Loucy (cell line): ENCODE results near the gene RNF168.
A peak's percentile ranks its signal among the peaks of the same experiment; 100 is the strongest.
"Not testable (repeated sequence)": the region's sequence is repeated elsewhere in the genome, so short reads cannot be mapped to it uniquely, and the experiment has no call there.

ENCODE experiments used
- H2AFZ ChIP-seq: fragments of 200-600 bp; sonication (generic); 2 replicates; pipeline ENCODE4 v1.6.0; 2016; ENCODE audit warnings: antibody characterized with exemption, mild to moderate bottlenecking, low read length, moderate library complexity
- H3F3A ChIP-seq: fragments of 200-600 bp; 2 replicates; pipeline ENCODE4 v1.6.0; 2016; ENCODE audit warnings: antibody characterized with exemption, low read depth, mild to moderate bottlenecking
- H3K27me3 ChIP-seq: fragments of 200-600 bp; sonication (generic); 2 replicates; pipeline ENCODE4 v1.6.1; 2014; ENCODE audit warnings: low read length, mild to moderate bottlenecking; ENCODE audit not compliant: insufficient read depth, poor library complexity, severe bottlenecking
- H3K36me3 ChIP-seq: fragments of 200-600 bp; sonication (generic); 2 replicates; pipeline ENCODE4 v1.6.1; 2016; ENCODE audit warnings: low read length; ENCODE audit not compliant: insufficient read depth
- H3K4me1 ChIP-seq: fragments of 200-600 bp; sonication (generic); 2 replicates; pipeline ENCODE4 v1.5.1; 2014; ENCODE audit warnings: low read length, mild to moderate bottlenecking; ENCODE audit not compliant: insufficient read depth, poor library complexity, severe bottlenecking
- H3K4me2 ChIP-seq: fragments of 200-600 bp; sonication (generic); 2 replicates; pipeline ENCODE4 v1.6.0; 2014; ENCODE audit warnings: antibody characterized with exemption, low read length, low read depth, mild to moderate bottlenecking; ENCODE audit not compliant: poor library complexity, severe bottlenecking
- H3K4me3 ChIP-seq: fragments of 200-600 bp; sonication (generic); 2 replicates; pipeline ENCODE4 v1.5.1; 2014; ENCODE audit warnings: low read length, mild to moderate bottlenecking, mixed read lengths; ENCODE audit not compliant: poor library complexity, severe bottlenecking
- H3K79me2 ChIP-seq: fragments of 200-600 bp; sonication (generic); 2 replicates; pipeline ENCODE4 v1.6.1; 2014; ENCODE audit warnings: low read length; ENCODE audit not compliant: insufficient read depth
- H3K9ac ChIP-seq: fragments of 200-600 bp; sonication (generic); 2 replicates; pipeline ENCODE4 v1.6.0; 2014; ENCODE audit warnings: mild to moderate bottlenecking, low read depth, low read length, moderate library complexity; ENCODE audit not compliant: poor library complexity, severe bottlenecking
- H3K9me2 ChIP-seq: fragments of 200-600 bp; sonication (generic); replicated peaks from 2 replicates; pipeline ENCODE4 v1.6.1; 2016; ENCODE audit warnings: low read depth, low read length, mixed read lengths
- H3K9me3 ChIP-seq: fragments of 200-600 bp; sonication (generic); 2 replicates; pipeline ENCODE4 v1.6.1; 2014; ENCODE audit warnings: mild to moderate bottlenecking, antibody characterized with exemption, low read length, low read depth; ENCODE audit not compliant: insufficient read depth
- H4K20me1 ChIP-seq: fragments of 200-600 bp; sonication (generic); 2 replicates; pipeline ENCODE4 v1.6.0; 2014; ENCODE audit warnings: antibody characterized with exemption, low read length, mild to moderate bottlenecking; ENCODE audit not compliant: insufficient read depth, poor library complexity, severe bottlenecking
- CTCF ChIP-seq: fragments of 200-600 bp; sonication (generic); conservative IDR thresholded peaks from 2 replicates; pipeline ENCODE4 v1.5.1; 2014; ENCODE audit warnings: mild to moderate bottlenecking, antibody characterized with exemption, low read length
- EZH2phosphoT487 ChIP-seq: fragments of 200-600 bp; IDR thresholded peaks from 2 replicates; pipeline ENCODE4 v1.6.1; 2018; ENCODE audit warnings: antibody characterized with exemption, mild to moderate bottlenecking, moderate library complexity, borderline replicate concordance

The RNF168 gene

GRCh38 chr3:196506687-196507086 is 3.1 kb upstream of the RNF168 start:
- H3K4me2 ChIP-seq = no peak overlapping the region
- H3K9me3 ChIP-seq = peaks cover 13% of the 10 kb centered on the region; the same call in 1 of the 2 replicates
- H3K9me2 ChIP-seq = no peaks in the 10 kb centered on the region
- peaks cover 9% of the 10 kb centered on the region; the same call in 1 of the 2 replicates for H3F3A ChIP-seq
- H3K79me2 ChIP-seq = peaks cover 69% of the 10 kb centered on the region
- peaks cover 16% of the 10 kb centered on the region for H4K20me1 ChIP-seq
- H3K36me3 ChIP-seq = peaks cover 6% of the 10 kb centered on the region; the same call in 1 of the 2 replicates
- no peak overlapping the region for H3K9ac ChIP-seq
- no peak overlapping the region for H3K4me3 ChIP-seq
- peaks cover 16% of the 10 kb centered on the region for H3K27me3 ChIP-seq
- TF ChIP-seq EZH2phosphoT487 (no peak), CTCF (no peak)
- H2AFZ ChIP-seq = no peak overlapping the region
- H3K4me1 ChIP-seq = peaks cover 19% of the 10 kb centered on the region

DNA sequence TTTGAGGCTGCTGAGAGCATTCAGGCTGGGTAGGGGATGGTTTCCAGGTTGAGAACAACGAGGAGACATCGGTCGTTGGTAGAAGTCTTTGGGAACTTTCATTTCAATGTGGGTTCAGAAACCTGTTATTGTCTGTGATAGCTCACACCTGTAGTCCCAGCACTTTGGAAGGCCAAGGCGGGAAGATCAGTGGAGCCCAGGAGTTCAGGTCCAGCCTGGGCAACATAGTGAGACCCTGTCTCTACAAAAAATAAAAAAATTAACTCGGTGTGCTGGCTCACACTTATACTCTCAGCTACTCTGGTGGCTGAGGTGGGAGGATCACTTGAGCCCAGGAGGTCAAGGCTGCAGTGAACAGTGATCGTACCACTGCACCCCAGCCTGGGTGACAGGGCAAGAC is 988 bp upstream of the RNF168 start:
- Histone ChIP-seq H3K9me3 (peaks cover 13% of the 10 kb centered on the region; the same call in 1 of the 2 replicates), H2AFZ (no peak overlapping the region), H4K20me1 (peaks cover 35% of the 10 kb centered on the region), H3K4me1 (peaks cover 9% of the 10 kb centered on the region), H3K9ac (peak overlapping the region; percentile 60), H3K9me2 (no peaks in the 10 kb centered on the region), H3K27me3 (peaks cover 34% of the 10 kb centered on the region), H3K79me2 (peaks cover 75% of the 10 kb centered on the region), H3K4me3 (peak overlapping the region; percentile 67), H3K4me2 (peak overlapping the region; percentile 66), H3K36me3 (peaks cover 25% of the 10 kb centered on the region), H3F3A (peaks cover 8% of the 10 kb centered on the region; the same call in 1 of the 2 replicates)
- no peak for TF ChIP-seq CTCF
- no peak for TF ChIP-seq EZH2phosphoT487

DNA sequence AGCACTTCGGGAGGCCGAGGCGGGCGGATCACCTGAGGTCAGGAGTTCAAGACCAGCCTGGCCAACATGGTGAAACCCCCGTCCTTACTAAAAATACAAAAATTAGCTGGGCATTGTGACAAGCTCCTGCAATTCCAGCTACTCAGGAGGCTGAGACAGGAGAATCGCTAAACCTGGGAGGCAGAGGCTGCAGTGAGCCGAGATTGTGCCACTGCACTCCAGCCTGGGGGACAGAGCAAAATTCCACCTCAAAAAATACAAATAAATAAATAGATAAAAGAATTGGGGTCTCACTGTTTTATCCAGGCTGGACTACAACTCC is 470 bp upstream of the RNF168 start:
- H3K9ac ChIP-seq = peak overlapping the region; percentile 60
- H3K4me1 ChIP-seq, H3F3A ChIP-seq, H3K9me2 ChIP-seq, H2AFZ ChIP-seq: not testable (repeated sequence)
- H3K36me3 ChIP-seq = peaks cover 30% of the 10 kb centered on the region
- peaks cover 41% of the 10 kb centered on the region for H4K20me1 ChIP-seq
- H3K4me3 ChIP-seq = peak overlapping the region; percentile 67
- peaks cover 13% of the 10 kb centered on the region; the same call in 1 of the 2 replicates for H3K9me3 ChIP-seq
- H3K4me2 ChIP-seq = peak overlapping the region; percentile 66
- peaks cover 39% of the 10 kb centered on the region for H3K27me3 ChIP-seq
- peaks cover 76% of the 10 kb centered on the region for H3K79me2 ChIP-seq

DNA sequence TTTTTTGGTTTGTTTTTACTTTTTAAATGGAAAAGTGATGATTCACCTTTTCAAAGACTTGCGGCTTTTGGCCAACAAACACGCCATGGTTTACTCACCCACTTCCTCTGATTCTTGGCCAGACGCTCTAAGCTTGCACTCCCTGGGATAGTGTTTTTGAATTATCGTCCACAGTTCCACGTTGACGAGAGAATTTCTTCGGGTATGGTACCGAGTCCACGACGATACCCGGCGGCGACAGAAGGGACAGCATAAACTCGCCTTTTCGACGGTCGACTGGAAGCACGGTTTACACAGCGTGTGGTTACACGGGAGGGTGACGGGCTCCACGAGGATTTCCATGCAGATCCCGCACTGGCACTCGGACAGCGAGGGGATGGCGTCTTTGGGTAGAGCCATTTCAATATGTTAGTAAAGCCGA is 783 bp downstream of the RNF168 start:
- Histone ChIP-seq H3K9me2 (no peaks in the 10 kb centered on the region), H3K4me3 (peak overlapping the region; percentile 88), H3K9ac (peak overlapping the region; percentile 99), H4K20me1 (peaks cover 52% of the 10 kb centered on the region), H3K4me2 (peak overlapping the region; percentile 95), H3K9me3 (peaks cover 11% of the 10 kb centered on the region; the same call in 1 of the 2 replicates), H2AFZ (no peak overlapping the region), H3K27me3 (peaks cover 52% of the 10 kb centered on the region), H3K36me3 (peaks cover 42% of the 10 kb centered on the region), H3F3A (peaks cover 6% of the 10 kb centered on the region; the same call in 1 of the 2 replicates), H3K4me1 (peaks cover 9% of the 10 kb centered on the region), H3K79me2 (peaks cover 85% of the 10 kb centered on the region)
- TF ChIP-seq EZH2phosphoT487 (no peak), CTCF (no peak)
